Caco-2 (cell line): ENCODE measurements around the gene CDCA3. TPM values are rescaled to one million over a fixed set of nuclear protein-coding genes. Genes with fewer than 3 reads are reported as not detected.

ENCODE experiments used
- BruUV-seq: library from RNA; stranded (reverse); fragments of 400-500 nt; replicated peaks from 2 replicates; lab custom pipeline; 2021; lab: Mats Ljungman, UMichigan
- CTCF ChIA-PET: fragments of 300-600 bp; sonication (Branson Sonifier 250); formaldehyde crosslinking; loops from one replicate; lab custom pipeline; 2022; ENCODE audit warnings: antibody characterized with exemption; lab: Charles Lee
- POLR2A ChIA-PET: fragments of 300-600 bp; sonication (Branson Sonifier 250); formaldehyde crosslinking; loops from one replicate; lab custom pipeline; 2022; ENCODE audit warnings: antibody characterized with exemption; lab: Charles Lee
- DNase-seq, 2 experiments: peaks; one replicate each; pipeline versions ENCODE4 v3.0.0 to v3.0.0-alpha.2; 2020 to 2022
- H3K27me3 ChIP-seq: replicated peaks from 2 replicates; pipeline ENCODE4 v1.6.0; 2011; ENCODE audit warnings: low read length; ENCODE audit not compliant: control insufficient read depth, insufficient read depth
- H3K36me3 ChIP-seq: 2 replicates; pipeline ENCODE4 v1.5.1; 2011; ENCODE audit warnings: low read length; ENCODE audit not compliant: control insufficient read depth, insufficient read depth
- H3K4me1 ChIP-seq: fragments of 250-450 bp; sonication (Bioruptor Pico); 2 replicates; pipeline ENCODE4 v1.5.1; 2020; ENCODE audit warnings: mild to moderate bottlenecking
- H3K4me3 ChIP-seq: 2 replicates; pipeline ENCODE4 v1.5.1; 2011; ENCODE audit warnings: low read depth, mild to moderate bottlenecking, control low read depth, low read length
- H3K9me3 ChIP-seq: fragments of 250-450 bp; sonication (Bioruptor Pico); 2 replicates; pipeline ENCODE4 v1.5.1; 2020; ENCODE audit warnings: mild to moderate bottlenecking, moderate library complexity
- H3K27ac Mint-ChIP-seq: one replicate; pipeline ENCODE4 v1.8.0; 2022; ENCODE audit warnings: mixed read lengths; ENCODE audit not compliant: unreplicated experiment
- H3K27me3 Mint-ChIP-seq: one replicate; pipeline ENCODE4 v1.8.0; 2022; ENCODE audit warnings: mixed read lengths; ENCODE audit not compliant: insufficient read depth, unreplicated experiment
- H3K36me3 Mint-ChIP-seq: one replicate; pipeline ENCODE4 v1.8.0; 2022; ENCODE audit warnings: mild to moderate bottlenecking, mixed read lengths; ENCODE audit not compliant: insufficient read depth, unreplicated experiment
- H3K4me1 Mint-ChIP-seq: one replicate; pipeline ENCODE4 v1.8.0; 2022; ENCODE audit warnings: low read depth, mixed read lengths; ENCODE audit not compliant: unreplicated experiment
- H3K4me3 Mint-ChIP-seq: one replicate; pipeline ENCODE4 v1.8.0; 2022; ENCODE audit warnings: mild to moderate bottlenecking, moderate library complexity, mixed read lengths; ENCODE audit not compliant: unreplicated experiment
- H3K9me3 Mint-ChIP-seq: one replicate; pipeline ENCODE4 v1.8.0; 2022; ENCODE audit warnings: mixed read lengths; ENCODE audit not compliant: unreplicated experiment
- CTCF ChIP-seq, 2 experiments: fragments of 200-600 bp in 1 of 2; IDR thresholded peaks; 1 replicate in 1 of 2; 2 replicates in 1 of 2; pipeline versions ENCODE4 v1.5.1 to v1.8.0; 2011 to 2022; ENCODE audit warnings: antibody characterized with exemption in 1 of 2, control low read depth in 1 of 2, inconsistent platforms in 1 of 2, low read depth in 1 of 2, low read length in 1 of 2, mild to moderate bottlenecking in 1 of 2, moderate library complexity in 1 of 2; ENCODE audit not compliant: insufficient read depth in 1 of 2, severe bottlenecking in 1 of 2, unreplicated experiment in 1 of 2
- intact Hi-C: fragments of 100-400 bp; cut with micrococcal nuclease; formaldehyde crosslinking; loops from one replicate; pipeline ENCODE4 v1.10.0; 2022; ENCODE audit not compliant: unreplicated experiment
- total RNA-seq: library from RNA; stranded (reverse); gene quantifications from 2 replicates; pipeline ENCODE4 v1.2.3, GENCODE V29; 2022

Gene CDCA3
- total RNA-seq, 1 experiment from 2014 or later: 147 TPM

GRCh38 chr12:6829536-6830220 lies 21.4 kb downstream of the CDCA3 start:
- CTCF ChIA-PET: interaction anchor here (0.7 to 2.4 kb wide), 5 partner anchors 9 to 108 kb away, joined by 3 to 8 read pairs (median 4); partner anchors contain the start of genes CDCA3, MLF2, PTMS and USP5

GRCh38 chr12:6828781-6829535 lies 22.1 kb downstream of the CDCA3 start:
- DNase-seq: peak in 1 of 2 experiments; percentile 75
- H3K36me3 Mint-ChIP-seq: peaks cover 14% of the 10 kb centered on the region
- Histone ChIP-seq H3K36me3 (no peaks in the 10 kb centered on the region; the same call in 1 of the 2 replicates), H3K4me3 (peak overlapping the region; percentile 97), H3K9me3 (no peaks in the 10 kb centered on the region), H3K27me3 (no peaks in the 10 kb centered on the region; the same call in 1 of the 2 replicates), H3K4me1 (peaks cover 15% of the 10 kb centered on the region)
- peak in 1 of 2 experiments; percentile 9 for TF ChIP-seq CTCF (IDR thresholded peaks at IDR 0.05; ENCODE audit: insufficient read depth in 1 of 2, low read depth in 1 of 2, low read length in 1 of 2, severe bottlenecking in 1 of 2, unreplicated experiment in 1 of 2)
- TSS peak; percentile 73 for BruUV-seq
- H3K27ac Mint-ChIP-seq: peak overlapping the region; percentile 95
- H3K9me3 Mint-ChIP-seq: no peaks in the 10 kb centered on the region
- peak overlapping the region; percentile 94 for H3K4me3 Mint-ChIP-seq
- H3K27me3 Mint-ChIP-seq: peaks cover 18% of the 10 kb centered on the region
- peaks cover 14% of the 10 kb centered on the region for H3K4me1 Mint-ChIP-seq
- POLR2A ChIA-PET: interaction anchor here (1.9 kb wide), 1 partner anchor 22 kb away, joined by 9 read pairs; the partner anchor contains the start of genes CDCA3 and USP5
- intact Hi-C loops: loop anchor here (5.0 kb wide), 2 partner anchors 212 to 257 kb away; no protein-coding TSS in a partner anchor
- CTCF ChIA-PET: interaction anchor here (0.7 to 2.4 kb wide), 6 partner anchors 10 to 382 kb away, joined by 3 to 8 read pairs (median 4); partner anchors contain the start of genes CDCA3, MLF2, PTMS and USP5

More at GRCh38 chr12:6829536-6830220, 21.4 kb downstream of the CDCA3 start:
- DNase-seq: no peak
- no peaks in the 10 kb centered on the region; the same call in 1 of the 2 replicates for H3K27me3 ChIP-seq
- intact Hi-C loops: loop anchor here (5.0 kb wide), 2 partner anchors 212 to 257 kb away; no protein-coding TSS in a partner anchor
- Mint-ChIP-seq H3K27me3 (peaks cover 17% of the 10 kb centered on the region), H3K36me3 (peaks cover 19% of the 10 kb centered on the region), H3K4me1 (peaks cover 15% of the 10 kb centered on the region), H3K27ac (peak overlapping the region; percentile 95), H3K9me3 (no peaks in the 10 kb centered on the region), H3K4me3 (peak overlapping the region; percentile 94)
- H3K9me3 ChIP-seq: no peaks in the 10 kb centered on the region
- H3K4me3 ChIP-seq: peak overlapping the region; percentile 97
- H3K4me1 ChIP-seq: peaks cover 15% of the 10 kb centered on the region
- BruUV-seq: no TSS peak
- POLR2A ChIA-PET: interaction anchor here (0.6 to 1.9 kb wide), 2 partner anchors 22 to 610 kb away, joined by 7 to 9 read pairs; partner anchors contain the start of genes CDCA3 and USP5
- no peaks in the 10 kb centered on the region; the same call in 1 of the 2 replicates for H3K36me3 ChIP-seq
- peak in 1 of 2 experiments; percentile 28 for TF ChIP-seq CTCF (IDR thresholded peaks at IDR 0.05; ENCODE audit: insufficient read depth in 1 of 2, low read depth in 1 of 2, low read length in 1 of 2, severe bottlenecking in 1 of 2, unreplicated experiment in 1 of 2)
